ENCODE measurements around the gene TMEM14B. TPM values are rescaled to one million over a fixed set of nuclear protein-coding genes. Genes with fewer than 3 reads are reported as not detected.

Gene TMEM14B
- total RNA-seq, 4 donors from 2014 or later = 34.9 to 56.7 (median 48.1) TPM

DNA sequence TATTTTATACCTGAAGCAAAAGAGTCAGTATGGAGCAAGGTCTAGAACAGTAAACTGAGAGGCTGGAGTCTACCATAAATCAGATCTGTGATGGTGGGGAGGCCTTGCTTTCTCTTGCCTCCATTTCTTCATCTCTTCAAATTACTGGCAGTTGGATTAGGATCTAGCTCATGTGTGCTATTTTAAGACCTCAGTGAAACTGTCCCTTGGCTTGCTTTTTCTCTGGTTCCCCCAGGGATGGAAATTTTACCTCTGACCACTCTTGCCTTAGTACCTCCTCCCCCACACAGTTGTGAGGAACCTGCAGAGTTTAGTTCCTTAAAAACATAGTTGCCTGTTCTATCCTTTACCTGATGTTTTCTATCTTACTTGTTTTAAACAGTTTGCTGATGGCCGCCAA, 8.5 kb downstream of the TMEM14B start:
- no peak for TF ChIP-seq POLR2A (IDR thresholded peaks at IDR 0.05)
- H3K4me3 ChIP-seq (ENCODE audit: low read depth, poor library complexity, severe bottlenecking) = no peak overlapping the region
- 83 to 86% methylated on average over 1 of the region's 1 CpG for WGBS, 2 donors
- DNase-seq (ENCODE audit: low spot score in 2 of 2) = no peak
- intact Hi-C loops (cut with DNase I; ENCODE audit: low total_unique reads) = no loop called here

DNA sequence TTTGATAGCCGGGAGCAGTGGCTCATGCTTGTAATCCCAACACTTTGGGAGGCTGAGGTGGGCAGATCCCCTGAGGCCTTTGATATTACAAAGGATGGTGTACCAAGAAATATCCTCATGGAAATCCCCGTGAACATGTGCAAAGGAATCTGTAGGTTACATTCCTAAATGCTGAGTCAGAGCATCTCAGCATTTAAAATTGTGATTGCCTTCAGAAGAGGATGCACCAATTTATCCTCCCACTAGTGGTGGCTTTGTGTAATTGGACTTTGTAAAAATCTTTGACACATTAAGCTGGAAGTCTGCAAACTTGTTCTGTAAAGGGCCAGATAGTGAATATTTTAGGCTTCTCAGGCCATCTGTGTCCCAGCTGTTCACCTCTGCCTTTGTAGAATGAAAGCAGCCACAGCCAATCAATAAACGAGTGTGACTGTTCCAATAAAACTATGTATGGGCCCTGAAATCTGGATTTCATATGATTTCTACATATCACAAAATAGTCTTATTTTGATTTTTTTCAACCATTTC, 11.8 kb downstream of the TMEM14B start:
- WGBS, 2 donors = 28 to 34% methylated on average over 3 of the region's 3 CpGs

DNA sequence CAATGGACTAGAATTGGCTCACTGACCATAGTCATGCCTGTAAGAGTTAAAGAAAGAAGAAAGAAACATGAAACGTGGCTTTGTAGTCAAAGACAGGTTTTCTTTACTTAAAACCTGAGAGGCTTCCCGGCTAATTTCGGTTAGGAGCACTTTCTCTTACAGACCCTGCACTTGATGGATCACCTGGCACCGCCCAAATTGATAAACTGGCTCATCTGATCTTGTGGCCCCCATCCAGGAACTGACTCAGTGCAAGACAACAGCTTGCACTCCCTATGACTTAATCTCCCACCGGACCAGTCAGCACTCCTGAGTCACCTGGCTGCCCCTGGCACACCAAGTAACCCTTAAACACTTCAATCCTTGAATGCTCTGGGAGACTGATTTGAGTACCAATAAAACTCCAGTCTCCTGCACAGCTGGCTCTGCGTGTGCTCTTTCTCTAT, 12.3 kb downstream of the TMEM14B start:
- 39% methylated on average over 6 of the region's 6 CpGs for WGBS, 2 donors
- TF ChIP-seq, protein P1, sequence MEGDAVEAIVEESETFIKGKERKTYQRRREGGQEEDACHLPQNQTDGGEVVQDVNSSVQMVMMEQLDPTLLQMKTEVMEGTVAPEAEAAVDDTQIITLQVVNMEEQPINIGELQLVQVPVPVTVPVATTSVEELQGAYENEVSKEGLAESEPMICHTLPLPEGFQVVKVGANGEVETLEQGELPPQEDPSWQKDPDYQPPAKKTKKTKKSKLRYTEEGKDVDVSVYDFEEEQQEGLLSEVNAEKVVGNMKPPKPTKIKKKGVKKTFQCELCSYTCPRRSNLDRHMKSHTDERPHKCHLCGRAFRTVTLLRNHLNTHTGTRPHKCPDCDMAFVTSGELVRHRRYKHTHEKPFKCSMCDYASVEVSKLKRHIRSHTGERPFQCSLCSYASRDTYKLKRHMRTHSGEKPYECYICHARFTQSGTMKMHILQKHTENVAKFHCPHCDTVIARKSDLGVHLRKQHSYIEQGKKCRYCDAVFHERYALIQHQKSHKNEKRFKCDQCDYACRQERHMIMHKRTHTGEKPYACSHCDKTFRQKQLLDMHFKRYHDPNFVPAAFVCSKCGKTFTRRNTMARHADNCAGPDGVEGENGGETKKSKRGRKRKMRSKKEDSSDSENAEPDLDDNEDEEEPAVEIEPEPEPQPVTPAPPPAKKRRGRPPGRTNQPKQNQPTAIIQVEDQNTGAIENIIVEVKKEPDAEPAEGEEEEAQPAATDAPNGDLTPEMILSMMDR (IDR thresholded peaks at IDR 0.05) = no peak
- no peak for TF ChIP-seq POLR2A (IDR thresholded peaks at IDR 0.05)
- peak in 1 of 2 donors; percentile 54 for DNase-seq (ENCODE audit: low spot score in 2 of 2)
- intact Hi-C loops (cut with DNase I; ENCODE audit: low total_unique reads) = no loop called here
- no peak overlapping the region for H3K4me3 ChIP-seq (ENCODE audit: low read depth, poor library complexity, severe bottlenecking)

More for the DNA sequence above, 11.8 kb downstream of the TMEM14B start:
- peak in 1 of 2 donors; percentile 31 for DNase-seq (ENCODE audit: low spot score in 2 of 2)
- intact Hi-C loops (cut with DNase I; ENCODE audit: low total_unique reads) = no loop called here
- H3K4me3 ChIP-seq (ENCODE audit: low read depth, poor library complexity, severe bottlenecking) = no peak overlapping the region
- TF ChIP-seq, protein P1 (IDR thresholded peaks at IDR 0.05) = no peak
- TF ChIP-seq POLR2A (IDR thresholded peaks at IDR 0.05) = no peak

DNA sequence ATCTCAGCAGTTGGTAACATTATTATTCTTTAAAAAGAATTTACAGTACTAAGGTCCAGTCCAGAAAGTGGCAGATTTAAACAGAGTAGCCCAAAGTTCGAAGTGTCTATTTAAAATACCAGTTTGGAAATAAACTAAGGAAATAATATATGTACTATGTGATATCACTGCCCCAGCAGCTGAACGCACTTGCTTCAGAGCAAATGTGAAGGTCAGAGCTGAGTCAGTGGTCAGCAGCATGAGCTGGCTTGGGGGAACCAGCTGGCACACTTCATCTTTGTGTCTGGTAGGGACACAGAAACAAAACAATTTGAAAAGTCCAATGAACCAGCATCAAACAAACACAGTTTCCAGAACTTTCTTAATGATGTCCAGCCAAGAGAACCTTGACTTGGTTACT, 15.4 kb downstream of the TMEM14B start:
- H3K4me3 ChIP-seq (ENCODE audit: low read depth, poor library complexity, severe bottlenecking) = no peak overlapping the region
- 94 to 98% methylated on average over 2 of the region's 2 CpGs for WGBS, 2 donors
- no peak for TF ChIP-seq POLR2A (IDR thresholded peaks at IDR 0.05)
- TF ChIP-seq, protein P1 (IDR thresholded peaks at IDR 0.05) = no peak
- DNase-seq (ENCODE audit: low spot score in 2 of 2) = no peak
- intact Hi-C loops (cut with DNase I; ENCODE audit: low total_unique reads) = no loop called here

DNA sequence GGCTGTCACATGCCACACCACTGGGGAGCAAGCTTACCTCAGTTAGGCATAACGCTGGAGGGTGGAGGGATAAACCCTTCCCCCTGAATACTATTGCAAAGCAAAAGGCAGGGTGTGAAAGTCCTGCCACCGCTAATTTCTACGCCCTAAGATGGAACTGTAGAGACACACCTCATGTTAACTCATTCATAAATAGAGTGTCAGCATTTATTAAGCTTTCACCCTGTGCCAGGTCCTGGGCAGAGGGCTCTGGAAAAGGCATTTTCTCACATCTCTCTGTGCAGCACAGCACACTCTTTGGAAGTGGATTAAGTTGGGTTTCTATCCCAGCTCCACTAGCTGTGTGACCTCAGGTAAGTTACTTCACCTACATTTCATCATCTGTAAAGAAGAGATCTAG, 21.8 kb downstream of the TMEM14B start:
- intact Hi-C loops (cut with DNase I; ENCODE audit: low total_unique reads) = no loop called here
- WGBS, 2 donors = 90 to 98% methylated on average over 3 of the region's 3 CpGs
- TF ChIP-seq POLR2A (IDR thresholded peaks at IDR 0.05) = no peak
- DNase-seq (ENCODE audit: low spot score in 2 of 2) = no peak
- H3K4me3 ChIP-seq (ENCODE audit: low read depth, poor library complexity, severe bottlenecking) = no peak overlapping the region

DNA sequence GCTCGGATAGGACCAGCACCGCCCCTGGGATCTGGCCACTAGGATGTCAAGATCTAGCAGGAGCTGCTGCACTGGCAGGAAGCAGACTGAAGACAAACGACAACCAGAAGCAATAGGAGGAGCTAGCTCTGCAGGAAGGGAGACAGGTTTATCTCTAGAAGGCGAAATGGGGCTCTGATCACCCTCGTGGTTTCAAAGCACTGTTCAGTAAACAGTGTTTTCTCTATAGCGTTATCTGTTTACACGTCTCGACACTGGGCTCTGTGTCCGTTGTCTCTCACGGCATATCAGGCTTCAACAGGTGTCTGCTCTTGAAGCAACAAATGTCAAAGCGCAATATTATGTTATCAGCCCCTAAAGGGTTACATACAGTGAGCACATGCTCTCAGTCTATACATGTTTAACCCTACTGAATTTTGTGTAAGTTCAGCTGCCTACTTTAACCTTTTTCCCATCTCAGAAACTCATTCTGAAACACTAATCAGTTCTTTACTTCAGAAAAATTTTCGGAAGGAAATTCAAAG, 23.8 kb downstream of the TMEM14B start:
- no peak overlapping the region for H3K4me3 ChIP-seq (ENCODE audit: low read depth, poor library complexity, severe bottlenecking)
- TF ChIP-seq, protein P1 (IDR thresholded peaks at IDR 0.05) = no peak
- TF ChIP-seq POLR2A (IDR thresholded peaks at IDR 0.05) = no peak
- WGBS, 2 donors = 82 to 85% methylated on average over 12 of the region's 12 CpGs
- intact Hi-C loops (cut with DNase I; ENCODE audit: low total_unique reads) = no loop called here
- no peak for DNase-seq (ENCODE audit: low spot score in 2 of 2)

DNA sequence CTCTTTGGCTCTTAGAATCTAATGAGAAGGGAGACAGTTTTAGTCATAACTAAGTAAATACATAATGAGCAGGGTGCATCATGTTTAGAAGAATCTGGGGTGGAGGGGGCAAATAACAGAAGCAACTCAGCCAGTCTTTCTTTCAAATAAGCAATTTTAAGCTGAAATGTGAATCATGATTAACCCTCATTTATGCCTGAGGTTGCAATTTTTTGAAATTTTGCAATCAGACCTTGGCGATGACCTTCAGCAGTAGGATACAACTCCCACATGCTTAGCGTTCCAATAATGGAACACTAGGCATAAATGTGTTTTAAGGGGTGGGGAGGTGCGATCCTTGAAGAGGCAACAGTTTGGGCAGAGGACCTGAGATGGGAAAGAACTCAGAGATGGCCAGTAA, 30.6 kb downstream of the TMEM14B start:
- 91 to 97% methylated on average over 3 of the region's 3 CpGs for WGBS, 2 donors
- intact Hi-C loops (cut with DNase I; ENCODE audit: low total_unique reads) = no loop called here
- no peak for DNase-seq (ENCODE audit: low spot score in 2 of 2)
- no peak for TF ChIP-seq POLR2A (IDR thresholded peaks at IDR 0.05)
- TF ChIP-seq, protein P1 (IDR thresholded peaks at IDR 0.05) = no peak
- no peak overlapping the region for H3K4me3 ChIP-seq (ENCODE audit: low read depth, poor library complexity, severe bottlenecking)

Data from lower leg skin (tissue), 4 donors.